KOPT-K1 (cell line): ENCODE measurements around the gene TXNDC16.

ENCODE experiments used
- H3K27ac ChIP-seq: fragments of 200-600 bp; sonication (generic); 2 replicates; pipeline ENCODE4 v1.5.1; 2016; ENCODE audit warnings: antibody characterized with exemption, mild to moderate bottlenecking, low read depth, low read length; ENCODE audit not compliant: poor library complexity, severe bottlenecking
- H3K36me3 ChIP-seq: fragments of 200-600 bp; sonication (generic); 2 replicates; pipeline ENCODE4 v1.5.1; 2017; ENCODE audit warnings: antibody characterized with exemption, mild to moderate bottlenecking, low read length, moderate library complexity; ENCODE audit not compliant: insufficient read depth
- H3K9me3 ChIP-seq: fragments of 200-600 bp; sonication (generic); 2 replicates; pipeline ENCODE4 v1.5.1; 2017; ENCODE audit warnings: antibody characterized with exemption, low read length, mild to moderate bottlenecking; ENCODE audit not compliant: insufficient read depth, poor library complexity, severe bottlenecking

Gene TXNDC16

GRCh38 chr14:52447236-52447635 lies 105.1 kb downstream of the TXNDC16 start:
- peaks cover 19% of the 10 kb centered on the region for H3K9me3 ChIP-seq
- peaks cover 34% of the 10 kb centered on the region for H3K36me3 ChIP-seq

GRCh38 chr14:52446355-52446754 lies 106.0 kb downstream of the TXNDC16 start:
- H3K9me3 ChIP-seq: peaks cover 19% of the 10 kb centered on the region
- H3K27ac ChIP-seq: no peak overlapping the region
- peaks cover 30% of the 10 kb centered on the region for H3K36me3 ChIP-seq

More at GRCh38 chr14:52447236-52447635, 105.1 kb downstream of the TXNDC16 start:
- no peak overlapping the region for H3K27ac ChIP-seq

GRCh38 chr14:52443506-52443905 lies 108.8 kb downstream of the TXNDC16 start:
- Histone ChIP-seq H3K36me3 (peaks cover 30% of the 10 kb centered on the region), H3K9me3 (peaks cover 10% of the 10 kb centered on the region), H3K27ac (no peak overlapping the region)

GRCh38 chr14:52442602-52443001 lies 109.7 kb downstream of the TXNDC16 start:
- no peak overlapping the region for H3K27ac ChIP-seq
- H3K9me3 ChIP-seq: peaks cover 3% of the 10 kb centered on the region
- H3K36me3 ChIP-seq: peaks cover 29% of the 10 kb centered on the region

GRCh38 chr14:52442166-52442565 lies 110.1 kb downstream of the TXNDC16 start:
- Histone ChIP-seq H3K27ac (no peak overlapping the region), H3K36me3 (peaks cover 27% of the 10 kb centered on the region), H3K9me3 (no peaks in the 10 kb centered on the region)

GRCh38 chr14:52439476-52439875 lies 112.8 kb downstream of the TXNDC16 start:
- Histone ChIP-seq H3K27ac (no peak overlapping the region), H3K36me3 (peaks cover 13% of the 10 kb centered on the region; the same call in 1 of the 2 replicates), H3K9me3 (no peaks in the 10 kb centered on the region)

GRCh38 chr14:52434955-52435354 lies 117.3 kb downstream of the TXNDC16 start:
- Histone ChIP-seq H3K9me3 (no peaks in the 10 kb centered on the region), H3K36me3 (peaks cover 24% of the 10 kb centered on the region), H3K27ac (no peak overlapping the region)

GRCh38 chr14:52430474-52430873 lies 121.8 kb downstream of the TXNDC16 start:
- Histone ChIP-seq H3K36me3 (peaks cover 11% of the 10 kb centered on the region), H3K9me3 (no peaks in the 10 kb centered on the region), H3K27ac (no peak overlapping the region)

GRCh38 chr14:52429451-52429850 lies 122.9 kb downstream of the TXNDC16 start:
- H3K9me3 ChIP-seq: no peaks in the 10 kb centered on the region
- no peak overlapping the region for H3K27ac ChIP-seq
- peaks cover 11% of the 10 kb centered on the region for H3K36me3 ChIP-seq

- no peak overlapping the region for H3K27ac ChIP-seq
- H3K9me3 ChIP-seq: no peaks in the 10 kb centered on the region
- H3K36me3 ChIP-seq: peaks cover 11% of the 10 kb centered on the region
Observed at GRCh38 chr14:52427460-52427859, 124.8 kb downstream of the TXNDC16 start.

GRCh38 chr14:52422650-52423356 lies 129.5 kb downstream of the TXNDC16 start:
- Histone ChIP-seq H3K27ac (no peak overlapping the region), H3K9me3 (no peaks in the 10 kb centered on the region), H3K36me3 (no peaks in the 10 kb centered on the region)

GRCh38 chr14:52417139-52417538 lies 135.2 kb downstream of the TXNDC16 start:
- no peaks in the 10 kb centered on the region for H3K36me3 ChIP-seq
- H3K9me3 ChIP-seq: no peaks in the 10 kb centered on the region
- no peak overlapping the region for H3K27ac ChIP-seq

GRCh38 chr14:52413729-52414408 lies 138.4 kb downstream of the TXNDC16 start:
- H3K9me3 ChIP-seq: no peaks in the 10 kb centered on the region
- no peak overlapping the region for H3K27ac ChIP-seq
- H3K36me3 ChIP-seq: no peaks in the 10 kb centered on the region

GRCh38 chr14:52412426-52412825 lies 139.9 kb downstream of the TXNDC16 start:
- no peaks in the 10 kb centered on the region for H3K9me3 ChIP-seq
- H3K27ac ChIP-seq: no peak overlapping the region
- no peaks in the 10 kb centered on the region for H3K36me3 ChIP-seq

GRCh38 chr14:52405314-52405713 lies 147.0 kb downstream of the TXNDC16 start:
- peak overlapping the region; percentile 52 for H3K27ac ChIP-seq
- H3K36me3 ChIP-seq: no peaks in the 10 kb centered on the region
- no peaks in the 10 kb centered on the region for H3K9me3 ChIP-seq
